HG03060 (cell line): ENCODE results near the gene THRB.
A peak's percentile ranks its signal among the peaks of the same experiment; 100 is the strongest.

ENCODE experiments used
- ATAC-seq: cut with Tn5 transposase; IDR thresholded peaks from one replicate; pipeline ENCODE4 v1.9.1; 2021; ENCODE audit warnings: low read depth, moderate number of reproducible peaks; ENCODE audit not compliant: unreplicated experiment

Gene THRB

DNA sequence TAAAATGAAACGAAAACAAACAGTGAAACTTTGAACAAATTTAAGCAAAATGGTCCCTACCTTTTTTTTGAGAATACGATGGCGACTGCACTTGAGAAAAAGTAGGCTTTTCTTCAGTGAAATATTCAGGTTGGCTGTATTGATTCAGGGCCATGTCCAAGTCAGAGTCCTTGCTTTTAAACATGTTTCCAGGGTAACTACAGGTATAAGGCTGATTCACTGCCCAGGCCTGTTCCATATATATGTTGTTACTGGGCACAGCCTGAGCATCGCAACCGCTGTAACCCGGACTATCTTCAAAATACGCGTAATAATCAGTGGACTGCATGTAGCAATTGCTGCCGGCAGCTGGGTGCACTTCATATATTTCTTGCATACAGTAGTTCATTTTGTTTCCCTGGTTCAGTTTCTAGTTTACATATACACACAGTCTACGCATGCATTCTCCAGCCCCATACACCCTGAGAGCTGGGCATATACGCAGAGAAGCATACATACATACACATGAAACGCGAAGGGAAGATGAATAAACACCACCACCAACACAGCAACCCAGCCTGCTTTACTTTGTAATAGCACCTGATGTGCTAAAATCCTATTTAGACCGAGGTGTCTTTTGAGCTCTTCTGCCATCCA, 329.6 kb downstream of the THRB start:
- ATAC-seq = no peak

DNA sequence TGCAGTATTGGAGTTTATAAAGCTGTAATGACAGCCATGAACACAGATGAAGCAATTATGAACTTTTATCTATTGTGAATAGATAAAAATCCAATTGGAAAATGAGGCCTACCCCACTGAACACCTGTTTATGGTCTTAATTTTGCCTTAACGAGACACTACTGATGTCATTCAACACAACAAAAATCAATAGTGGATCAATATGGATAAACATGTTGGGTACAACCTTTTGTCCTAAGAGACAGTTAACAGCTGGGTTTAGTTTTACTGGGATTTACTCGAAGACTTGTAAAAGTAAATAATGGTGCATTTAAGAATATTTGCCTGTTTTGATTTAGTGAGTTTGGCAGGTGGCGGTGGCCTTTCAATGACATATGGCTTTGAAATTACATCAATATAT, 331.7 kb downstream of the THRB start:
- no peak for ATAC-seq

DNA sequence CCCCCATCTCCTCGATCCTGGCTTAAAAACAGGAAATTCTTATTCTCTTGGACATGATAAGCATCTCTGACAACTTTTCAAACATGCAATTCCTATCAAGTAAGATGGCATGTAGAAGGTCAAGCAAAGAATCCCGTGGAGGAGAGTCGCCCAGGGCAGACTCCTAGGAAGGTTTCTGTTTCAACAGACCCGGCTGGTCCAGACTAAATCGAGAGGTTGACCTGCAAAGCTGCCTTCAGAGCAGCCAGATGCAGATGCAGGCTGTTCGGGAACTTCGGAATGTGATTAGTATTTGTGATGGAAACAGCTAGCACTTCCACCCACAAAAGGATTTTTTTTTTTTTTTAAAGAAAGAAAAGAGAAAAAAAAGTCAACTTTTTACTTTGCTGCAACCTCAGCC, 332.8 kb downstream of the THRB start:
- no peak for ATAC-seq

DNA sequence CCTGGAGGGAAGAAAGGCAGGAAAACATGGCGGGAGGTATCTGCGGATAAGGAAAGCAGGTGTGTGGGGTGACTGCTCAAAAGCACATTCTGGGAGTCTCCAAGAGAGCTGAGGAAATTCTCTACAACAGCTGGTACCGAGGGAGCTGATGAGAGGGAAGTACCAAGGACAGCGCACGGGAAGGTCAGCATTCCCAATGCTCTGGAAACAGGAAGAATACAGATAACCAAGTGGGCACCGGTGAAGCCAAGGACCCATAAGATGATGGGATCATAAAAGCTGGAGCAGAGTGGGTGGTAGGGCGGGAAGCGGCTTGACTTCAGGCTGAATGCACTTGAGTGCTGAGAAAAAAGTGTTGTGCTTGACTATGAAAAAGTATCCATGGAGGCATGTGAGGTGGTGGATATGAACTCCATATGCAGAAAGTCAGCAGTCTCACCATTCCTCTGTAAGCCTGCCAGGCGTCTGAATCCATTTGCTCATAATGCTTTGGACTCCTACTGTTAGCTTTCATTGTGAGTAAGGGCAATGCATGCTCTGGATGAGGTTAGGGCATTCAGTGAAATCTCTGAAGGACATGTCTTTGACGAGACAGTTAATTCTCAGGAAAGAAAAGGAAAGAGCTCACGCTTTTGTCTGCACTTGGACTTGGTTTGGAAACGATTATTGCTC, 334.1 kb downstream of the THRB start:
- no peak for ATAC-seq

DNA sequence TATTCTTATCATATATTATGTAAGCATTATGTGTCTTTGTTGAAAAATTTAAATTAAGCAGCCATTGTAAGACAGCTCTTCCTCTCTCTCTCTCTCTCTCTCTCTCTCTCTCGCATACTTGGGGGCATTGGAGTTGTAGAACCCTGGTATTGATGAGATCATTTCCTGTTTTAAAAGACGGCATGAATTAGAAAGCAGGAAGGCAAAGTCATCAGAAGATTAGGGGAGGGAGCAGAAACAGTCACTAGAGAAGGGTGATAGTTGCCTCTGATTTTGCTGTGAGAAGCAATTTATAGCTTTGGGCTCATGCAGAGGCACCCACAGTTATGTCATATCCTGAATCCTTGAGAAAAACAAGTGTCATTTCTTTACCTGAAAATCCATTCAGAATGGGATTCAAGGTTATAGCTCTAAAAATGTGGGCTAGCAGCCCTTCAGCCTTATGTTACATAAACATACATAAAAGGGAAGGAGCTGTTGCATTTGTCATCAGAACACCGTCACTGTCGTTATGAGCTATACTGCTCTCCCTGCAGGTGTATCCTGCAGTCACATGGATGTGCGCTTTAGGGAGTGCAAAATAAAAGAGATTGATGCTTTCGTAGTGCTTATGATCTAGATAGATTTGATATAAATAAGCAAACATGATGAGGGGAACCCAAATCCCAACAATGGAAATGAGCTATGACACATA, 335.7 kb downstream of the THRB start:
- ATAC-seq = no peak

DNA sequence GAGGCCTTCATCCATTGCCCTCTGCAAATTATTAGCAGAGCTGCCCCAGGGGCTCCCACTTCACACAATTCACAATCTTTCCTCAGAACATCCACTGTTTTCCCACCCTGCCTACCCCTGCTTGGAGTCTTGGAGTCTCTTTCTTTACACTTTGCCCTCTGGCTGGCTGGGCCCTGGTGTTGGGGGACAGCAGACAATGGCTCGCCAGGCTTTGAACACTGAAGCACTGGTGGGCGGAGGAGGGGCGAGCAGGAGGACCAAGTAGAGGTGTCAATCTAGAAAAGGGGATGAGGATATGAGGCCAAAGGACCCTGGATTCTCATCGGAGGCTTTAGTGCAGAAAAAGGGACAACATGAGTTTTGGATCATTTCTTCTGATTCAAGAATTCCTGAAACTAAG, 337.5 kb downstream of the THRB start:
- ATAC-seq = no peak

DNA sequence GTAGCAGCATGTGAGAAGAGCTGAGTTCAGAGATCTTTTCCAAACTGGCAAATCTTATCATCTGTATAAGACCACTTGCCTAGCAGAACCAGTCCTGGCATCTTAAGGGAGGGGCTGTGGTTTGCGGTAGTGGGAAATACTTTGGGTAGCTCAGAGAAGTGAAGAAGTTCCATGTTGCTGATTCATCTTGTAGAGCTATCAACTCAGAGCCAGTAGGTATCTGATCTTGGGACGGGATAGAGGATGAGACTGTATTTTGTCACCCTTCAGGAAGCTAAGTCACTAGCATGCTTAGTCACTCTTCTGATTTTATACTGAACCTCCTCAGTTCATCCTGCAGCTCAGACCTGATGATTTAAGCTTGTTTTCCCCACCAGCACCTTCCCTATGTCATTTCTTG, 338.2 kb downstream of the THRB start:
- ATAC-seq = no peak

DNA sequence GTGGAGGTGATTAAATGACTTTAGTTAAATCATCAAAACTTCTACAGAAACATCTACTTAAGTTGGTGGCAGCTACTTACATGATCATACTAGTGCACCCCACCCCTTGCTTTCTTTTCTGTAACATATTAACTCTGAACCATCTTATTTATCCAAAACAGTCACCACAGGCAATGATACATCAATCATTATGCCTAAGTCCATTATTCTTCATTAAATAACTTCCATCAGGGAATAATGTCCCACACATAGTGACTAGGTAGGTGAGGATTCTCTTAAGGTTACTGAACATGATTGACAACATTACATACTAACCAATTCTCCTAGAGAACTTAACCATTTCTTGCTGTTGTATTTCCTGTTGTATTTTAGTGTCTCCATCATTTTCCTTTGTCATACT, 339.4 kb downstream of the THRB start:
- no peak for ATAC-seq

DNA sequence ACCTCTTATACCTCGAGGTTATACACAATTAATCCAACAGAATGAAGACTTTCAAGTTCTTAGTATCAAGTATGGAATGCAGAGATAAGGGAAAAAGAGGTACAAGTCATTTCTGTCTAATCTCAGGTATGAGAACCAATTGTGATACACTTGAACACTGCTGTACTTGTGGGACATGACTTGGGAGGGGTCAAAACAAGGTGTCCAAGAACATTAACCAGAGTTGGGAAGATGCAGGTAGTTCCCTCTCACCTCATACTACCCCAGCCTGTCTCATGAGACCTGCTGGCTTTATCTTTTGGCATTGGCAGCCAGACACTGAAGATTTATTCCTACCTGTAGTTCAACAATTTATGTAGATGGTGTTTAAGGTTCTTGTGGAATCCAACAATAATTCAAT, 339.9 kb downstream of the THRB start:
- no peak for ATAC-seq

DNA sequence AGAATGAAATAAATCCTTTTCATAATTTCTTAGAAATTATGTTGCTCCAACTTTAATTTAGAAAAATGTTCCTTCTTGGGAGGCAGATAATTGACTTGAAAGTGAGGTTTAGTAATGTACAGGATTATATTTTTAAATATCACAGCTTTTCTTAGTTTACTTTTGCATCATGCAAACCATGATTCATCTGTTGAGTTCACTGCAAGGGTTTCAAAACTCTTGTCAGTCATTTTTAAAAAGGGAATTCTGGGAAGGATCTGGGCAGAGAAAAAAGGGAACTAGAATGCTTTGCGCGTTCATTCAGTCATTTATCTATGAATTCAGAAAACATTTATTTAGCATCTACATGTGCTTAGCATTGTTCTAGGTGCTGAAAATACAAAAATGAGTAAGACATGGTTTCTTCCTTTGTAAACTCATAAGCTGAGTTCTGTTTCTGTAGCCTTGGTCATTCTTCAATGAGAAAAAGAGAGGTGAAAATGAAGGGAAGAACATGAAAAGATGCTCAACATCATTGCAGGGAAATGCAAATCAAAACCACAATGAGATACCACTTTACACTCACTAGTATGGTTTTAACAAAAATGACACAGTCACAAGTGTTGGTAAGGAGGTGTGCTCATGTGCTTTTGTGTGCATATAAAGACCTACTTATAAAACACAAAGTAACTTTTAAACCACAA, 340.5 kb downstream of the THRB start:
- peak; percentile 84 for ATAC-seq

DNA sequence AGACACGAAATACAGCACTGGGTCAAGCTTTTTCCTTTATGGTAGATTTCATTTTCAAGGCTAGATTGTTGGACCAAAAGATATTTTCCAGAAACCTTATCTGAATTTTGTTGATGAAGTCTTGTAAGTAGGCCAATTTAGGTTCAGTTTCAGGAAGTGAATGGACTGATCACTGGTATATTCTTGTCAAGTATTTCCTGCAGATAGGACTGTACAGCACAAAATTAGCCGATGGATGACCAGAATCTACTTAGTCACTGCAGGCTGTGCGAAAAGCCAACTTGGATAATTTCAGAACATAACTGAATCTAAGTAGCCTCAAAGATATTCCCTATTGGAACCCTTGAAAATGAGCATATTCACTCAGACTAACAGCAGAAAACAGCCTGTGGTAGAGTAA, 343.1 kb downstream of the THRB start:
- ATAC-seq = no peak

DNA sequence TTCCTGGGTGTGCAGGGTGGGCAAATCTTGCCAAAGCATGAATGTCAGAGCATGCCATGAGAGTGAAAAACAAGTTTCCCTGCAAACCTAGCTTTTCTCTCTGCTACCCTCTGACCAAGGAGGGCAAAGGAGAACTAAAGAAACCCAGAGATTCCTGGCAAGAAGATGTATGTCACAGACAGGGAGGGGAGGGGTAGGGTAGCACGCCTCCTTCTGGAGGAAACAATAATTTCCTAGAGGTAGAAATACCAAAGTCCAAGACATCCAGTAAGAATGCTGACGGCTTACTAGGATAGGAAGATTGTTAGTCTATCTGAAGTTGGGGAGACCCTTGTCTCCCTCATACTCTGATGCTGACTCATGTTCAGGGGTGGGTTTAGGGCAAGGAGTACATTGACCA, 345.6 kb downstream of the THRB start:
- ATAC-seq = no peak

DNA sequence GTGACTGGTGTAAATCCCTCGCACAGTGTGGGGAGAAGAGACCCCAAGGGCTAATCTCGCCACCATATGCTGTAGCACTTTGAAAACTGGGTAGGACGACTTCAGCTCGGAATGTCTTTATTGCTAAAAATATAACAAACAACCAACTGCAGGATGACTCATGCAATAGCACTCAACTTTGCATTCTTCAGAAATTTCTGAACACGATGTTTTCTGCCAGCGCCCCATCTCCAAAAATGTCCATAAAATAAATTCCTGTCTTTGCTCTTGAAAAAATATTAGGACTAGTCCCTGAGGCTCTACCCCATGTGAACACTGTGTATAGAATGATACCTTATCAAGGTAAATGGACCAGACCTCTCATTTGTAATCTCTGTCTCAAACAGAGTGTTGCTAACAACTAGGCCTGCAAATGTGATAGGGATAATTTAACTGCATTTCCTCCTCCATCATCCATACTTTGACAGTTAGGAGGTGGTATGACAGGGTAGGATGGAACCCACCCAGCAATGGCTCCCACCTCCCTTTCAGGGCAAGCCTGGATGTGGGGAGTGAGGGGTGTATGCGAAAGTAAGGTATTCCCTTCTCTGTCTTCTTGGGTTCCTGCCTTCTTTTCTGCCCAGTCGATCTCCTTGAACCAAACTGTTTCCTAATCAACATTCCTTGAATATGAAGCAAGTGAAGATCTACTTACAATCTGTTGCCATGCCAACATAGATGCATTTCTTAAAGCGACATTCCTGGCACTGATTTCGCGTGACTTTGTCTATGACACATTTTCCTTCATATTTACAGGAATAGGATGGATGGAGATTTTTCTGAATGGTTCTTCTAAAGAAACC, 348.4 kb downstream of the THRB start:
- no peak for ATAC-seq

DNA sequence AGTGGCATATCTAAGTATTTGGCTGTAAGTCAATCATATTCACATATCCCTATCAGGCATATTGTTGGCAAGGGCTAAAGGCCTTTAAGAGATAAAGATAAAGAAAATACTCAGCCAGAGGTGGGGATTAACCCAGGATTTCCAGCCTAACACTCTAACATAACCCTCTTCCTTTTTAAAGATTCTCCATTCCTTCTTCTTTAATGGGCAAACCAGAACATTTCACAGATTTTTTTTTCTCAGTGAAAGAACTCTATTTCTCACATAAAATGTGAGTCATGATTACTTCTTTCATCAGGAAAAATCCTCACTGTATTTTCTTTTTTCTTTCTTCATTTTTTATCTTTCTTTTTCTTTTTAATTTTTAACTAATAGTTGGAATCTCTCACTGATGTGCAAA, 349.2 kb downstream of the THRB start:
- no peak for ATAC-seq

DNA sequence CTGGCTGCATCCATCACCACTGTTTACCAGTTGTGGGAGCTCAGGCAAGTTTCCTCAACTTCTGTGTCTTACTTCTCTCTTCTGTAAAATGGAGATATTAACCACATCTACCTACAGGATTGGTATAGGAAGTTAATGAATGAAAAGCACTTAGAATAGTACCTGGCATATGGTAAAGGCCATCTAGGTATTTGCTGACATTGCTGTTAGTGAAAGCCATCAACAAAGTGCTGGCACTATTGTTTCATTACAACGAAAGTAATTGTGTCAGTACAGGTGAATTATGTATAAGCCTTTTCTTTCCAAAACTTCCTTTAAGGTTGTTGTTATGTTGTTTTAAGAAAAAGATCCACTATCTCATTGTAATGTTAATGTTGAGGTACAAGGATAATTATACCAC, 352.5 kb downstream of the THRB start:
- no peak for ATAC-seq

DNA sequence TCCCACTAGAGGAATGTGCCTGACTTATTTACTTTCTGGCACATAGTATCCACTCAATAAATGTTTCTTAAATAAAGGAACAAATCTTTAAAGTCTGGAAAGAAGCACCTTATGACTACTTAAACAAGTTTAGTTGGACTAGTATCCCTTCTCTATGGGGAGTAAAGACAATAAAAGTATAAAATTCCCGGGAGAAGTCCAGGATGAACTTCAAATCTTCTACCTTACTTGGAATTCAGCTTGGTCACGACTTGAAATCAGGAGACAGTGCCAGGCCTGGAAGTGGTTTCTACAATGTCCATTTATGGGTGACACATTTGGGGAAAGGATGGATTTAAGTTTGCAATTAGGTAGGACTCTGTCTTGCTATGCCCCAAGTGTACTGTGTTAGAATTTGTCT, 353.1 kb downstream of the THRB start:
- no peak for ATAC-seq

DNA sequence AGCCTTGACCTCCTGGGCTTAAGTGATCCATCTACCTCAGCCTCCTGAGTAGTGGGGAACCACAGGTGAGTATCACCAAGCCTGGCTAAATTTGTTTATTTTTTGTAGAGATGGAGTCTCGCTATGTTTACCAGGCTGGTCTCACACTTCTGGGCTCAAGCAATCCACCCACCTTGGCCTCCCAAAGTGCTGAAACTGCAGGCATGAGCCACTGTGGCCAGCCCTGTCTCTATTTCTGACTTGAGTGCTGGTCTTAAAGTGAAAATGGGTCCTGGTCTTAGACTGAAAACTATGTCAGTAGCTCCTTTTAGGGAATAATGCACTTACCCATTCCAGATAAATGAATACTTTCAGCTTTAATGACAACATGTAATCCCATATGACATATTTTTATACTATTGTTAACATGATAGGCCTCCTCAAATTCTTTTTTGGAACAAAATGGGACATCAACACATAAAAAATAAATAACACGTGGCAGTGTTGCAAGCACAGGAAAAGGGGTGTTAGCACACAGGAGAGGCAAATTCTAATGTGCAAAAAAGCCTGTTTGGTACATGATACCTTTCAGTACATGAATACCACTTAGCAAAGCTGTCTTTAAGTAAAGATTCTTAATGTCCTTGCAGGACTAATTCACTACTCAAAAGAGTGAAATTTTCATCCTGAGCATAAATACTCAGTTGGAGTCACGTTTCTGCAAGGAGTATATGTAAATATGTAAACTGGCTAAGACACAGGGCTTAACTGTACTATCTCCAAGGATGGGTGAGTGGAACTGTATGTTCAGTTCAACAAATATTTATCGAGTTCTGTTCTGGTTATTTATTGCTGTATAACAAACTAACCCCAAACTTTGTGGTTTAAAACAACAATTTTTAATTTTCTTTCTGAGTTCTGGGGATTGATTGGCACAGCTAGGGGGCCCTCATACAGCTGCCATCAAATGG, 354.9 kb downstream of the THRB start:
- ATAC-seq = no peak

DNA sequence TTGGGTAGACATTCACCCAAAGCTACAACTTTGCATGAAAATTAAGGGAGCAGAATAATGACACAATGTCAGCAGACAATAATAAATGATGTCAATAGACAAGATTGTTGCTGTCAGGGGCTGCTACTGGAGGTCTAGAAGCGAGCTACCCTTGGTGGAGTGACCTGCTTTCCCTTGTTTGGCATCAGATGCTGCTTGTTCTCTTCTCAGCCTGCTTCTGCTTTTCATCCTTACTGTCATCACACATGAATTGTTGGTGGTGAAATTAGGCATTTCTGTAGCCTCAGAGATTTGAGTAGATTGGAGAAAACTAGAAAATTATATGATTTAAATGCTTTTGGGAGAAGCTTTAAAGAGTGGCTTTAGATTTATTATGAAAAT, 355.8 kb downstream of the THRB start:
- no peak for ATAC-seq
